Neural cell (in vitro differentiated cells): ENCODE results near the gene IQCH. TPM values are rescaled to one million over a fixed set of nuclear protein-coding genes. Genes with fewer than 3 reads are reported as not detected.

ENCODE experiments used
- H2AFZ ChIP-seq: fragments of 200-600, 300-800 bp; sonication (generic), shearing (Covaris generic); 2 replicates; pipeline ENCODE4 v1.6.0; 2014; ENCODE audit warnings: low read depth, mild to moderate bottlenecking, antibody characterized with exemption, low read length, moderate library complexity
- H3F3A ChIP-seq: fragments of 200-600 bp; shearing (Covaris generic); 2 replicates; pipeline ENCODE4 v1.6.1; 2016; ENCODE audit warnings: mild to moderate bottlenecking, moderate library complexity, mixed read lengths, antibody characterized with exemption, low read length; ENCODE audit not compliant: insufficient read depth, poor library complexity, severe bottlenecking
- H3K27ac ChIP-seq: fragments of 200-600, 300-800 bp; sonication (generic), shearing (Covaris generic); 2 replicates; pipeline ENCODE4 v1.5.1; 2014; ENCODE audit warnings: mild to moderate bottlenecking, low read length, moderate library complexity
- H3K27me3 ChIP-seq: fragments of 300-800, 200-600 bp; sonication (generic), shearing (Covaris generic); 2 replicates; pipeline ENCODE4 v1.6.0; 2014; ENCODE audit warnings: mild to moderate bottlenecking, low read depth, low read length, moderate library complexity; ENCODE audit not compliant: insufficient read depth
- H3K36me3 ChIP-seq: fragments of 300-800, 200-600 bp; sonication (generic), shearing (Covaris generic); 2 replicates; pipeline ENCODE4 v1.5.1; 2014; ENCODE audit warnings: mild to moderate bottlenecking, antibody characterized with exemption, low read length, moderate library complexity; ENCODE audit not compliant: insufficient read depth
- H3K4me2 ChIP-seq: fragments of 300-800, 200-600 bp; sonication (generic), shearing (Covaris generic); 2 replicates; pipeline ENCODE4 v1.6.0; 2014; ENCODE audit warnings: mild to moderate bottlenecking, low read length
- H3K4me3 ChIP-seq: fragments of 300-800, 200-600 bp; sonication (generic), shearing (Covaris generic); 2 replicates; pipeline ENCODE4 v1.5.1; 2014; ENCODE audit warnings: mild to moderate bottlenecking, low read length, moderate library complexity
- H3K79me2 ChIP-seq: fragments of 200-600 bp; shearing (Covaris generic); replicated peaks from 2 replicates; pipeline ENCODE4 v1.6.0; 2014; ENCODE audit warnings: mild to moderate bottlenecking, low read length, moderate library complexity; ENCODE audit not compliant: insufficient read depth
- H3K9ac ChIP-seq: fragments of 300-800, 200-600 bp; sonication (generic), shearing (Covaris generic); 2 replicates; pipeline ENCODE4 v1.6.1; 2016; ENCODE audit warnings: mild to moderate bottlenecking, low read length, mixed read lengths
- H3K9me2 ChIP-seq: fragments of 200-600 bp; shearing (Covaris generic); 2 replicates; pipeline ENCODE4 v1.6.1; 2016; ENCODE audit warnings: mild to moderate bottlenecking, low read length, mixed read lengths; ENCODE audit not compliant: insufficient read depth
- H3K9me3 ChIP-seq: fragments of 200-600, 300-800 bp; sonication (generic), shearing (Covaris generic); 2 replicates; pipeline ENCODE4 v1.6.1; 2016; ENCODE audit warnings: mild to moderate bottlenecking, mixed run types, low read length, moderate library complexity, mixed read lengths
- H4K20me1 ChIP-seq: fragments of 200-600 bp; shearing (Covaris generic); 2 replicates; pipeline ENCODE4 v1.6.1; 2016; ENCODE audit warnings: mild to moderate bottlenecking, mixed run types; ENCODE audit not compliant: insufficient read depth
- EP300 ChIP-seq: fragments of 450-650 bp; conservative IDR thresholded peaks from 2 replicates; pipeline ENCODE4 v1.6.1; 2014; ENCODE audit warnings: antibody characterized with exemption, mild to moderate bottlenecking, moderate library complexity; ENCODE audit not compliant: poor library complexity, severe bottlenecking
- EZH2 ChIP-seq: fragments of 200-600, 300-800 bp; shearing (Covaris generic), sonication (generic); IDR thresholded peaks from 2 replicates; pipeline ENCODE4 v1.6.1; 2014; ENCODE audit warnings: antibody characterized with exemption, low read length, borderline replicate concordance, mild to moderate bottlenecking; ENCODE audit not compliant: insufficient read depth, poor library complexity, severe bottlenecking
- MXI1 ChIP-seq: fragments of 450-650 bp; conservative IDR thresholded peaks from 2 replicates; pipeline ENCODE4 v1.6.1; 2014; ENCODE audit warnings: antibody characterized with exemption, mild to moderate bottlenecking; ENCODE audit not compliant: poor library complexity, severe bottlenecking
- POLR2AphosphoS5 ChIP-seq: IDR thresholded peaks from 2 replicates; pipeline ENCODE4 v1.6.1; 2012
- RAD21 ChIP-seq: fragments of 450-650 bp; conservative IDR thresholded peaks from 2 replicates; pipeline ENCODE4 v1.6.1; 2014; ENCODE audit warnings: antibody characterized with exemption, mild to moderate bottlenecking, moderate library complexity
- SMC3 ChIP-seq: fragments of 450-650 bp; conservative IDR thresholded peaks from 2 replicates; pipeline ENCODE4 v1.6.1; 2014; ENCODE audit warnings: antibody characterized with exemption, mild to moderate bottlenecking, moderate library complexity; ENCODE audit not compliant: poor library complexity
- TAF1 ChIP-seq: IDR thresholded peaks from 2 replicates; pipeline ENCODE4 v1.6.1; 2012; ENCODE audit warnings: low read depth
- polyA plus RNA-seq: library from polyadenylated mRNA; depleted of rRNA; stranded (reverse); fragments of >200 nt; gene quantifications from 2 replicates; pipeline ENCODE4 v1.2.3, GENCODE V29; 2014
- TF ChIP-seq, protein P1 (sequence below): fragments of 450-650 bp; IDR thresholded peaks from 2 replicates; pipeline ENCODE4 v1.5.1; 2014; ENCODE audit warnings: antibody characterized with exemption, mild to moderate bottlenecking, moderate library complexity; ENCODE audit not compliant: poor library complexity, severe bottlenecking
- TF ChIP-seq, protein P2 (sequence below): IDR thresholded peaks from 2 replicates; pipeline ENCODE4 v1.6.1; 2012; ENCODE audit warnings: borderline replicate concordance

IQCH gene
- polyA plus RNA-seq, 1 donor from 2014 or later = 2.8 TPM

DNA sequence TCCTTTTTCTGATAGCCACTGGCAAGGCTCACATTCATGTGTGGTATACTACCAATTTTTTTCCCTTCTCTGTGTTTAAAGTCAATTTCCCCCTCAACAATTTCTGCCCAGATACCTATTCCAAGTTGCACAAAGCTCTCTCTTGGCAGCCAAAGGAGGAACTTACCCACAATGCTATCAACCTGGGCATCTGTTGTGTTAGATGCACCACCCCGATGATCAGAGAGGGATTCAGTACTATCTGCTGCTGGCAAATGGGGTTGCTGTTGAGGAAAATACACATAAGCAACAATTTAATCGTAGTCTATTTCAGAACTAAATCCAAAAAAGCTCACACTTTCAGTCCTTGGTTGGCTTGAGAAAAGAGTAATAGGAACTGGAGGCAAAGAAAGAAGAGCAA, 46.2 kb upstream of the IQCH start:
- Histone ChIP-seq H3K79me2 (no peaks in the 10 kb centered on the region), H3K27me3 (no peaks in the 10 kb centered on the region), H3K9me3 (no peaks in the 10 kb centered on the region), H3K9ac (no peak overlapping the region), H3K27ac (no peak overlapping the region), H2AFZ (no peak overlapping the region), H3K9me2 (no peaks in the 10 kb centered on the region), H3K36me3 (peaks cover 5% of the 10 kb centered on the region), H3K4me3 (no peak overlapping the region), H3K4me2 (no peak overlapping the region), H3F3A (no peaks in the 10 kb centered on the region), H4K20me1 (no peaks in the 10 kb centered on the region)
- no peak for TF ChIP-seq EZH2

DNA sequence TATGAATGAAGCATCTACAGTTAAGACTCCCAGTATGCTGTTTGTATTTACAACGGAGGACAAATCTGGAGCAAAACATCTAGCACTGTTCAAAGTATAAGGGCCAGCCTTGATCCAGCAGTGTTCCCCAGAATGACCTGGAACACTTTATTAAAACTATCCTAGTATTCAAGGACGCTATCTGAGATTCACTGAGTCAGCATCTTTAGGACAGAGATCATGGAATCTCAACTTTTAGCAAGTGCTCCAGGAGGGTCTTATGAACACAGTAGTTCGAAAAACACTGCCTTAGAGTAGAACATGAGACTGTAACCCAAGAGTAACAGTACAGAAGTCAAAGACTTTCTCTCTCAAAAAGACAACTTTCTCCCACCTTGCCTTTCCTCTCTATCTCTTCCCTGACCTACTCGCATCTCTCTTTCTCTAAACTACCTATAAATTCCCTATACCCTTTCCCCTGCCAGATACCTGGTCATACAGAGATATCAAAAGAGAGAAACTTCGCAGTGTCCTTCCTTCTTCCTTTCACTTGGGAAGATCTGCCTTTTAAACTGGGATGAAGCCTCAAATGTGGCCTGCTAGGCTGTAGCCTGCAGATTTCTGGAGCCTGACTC, 43.9 kb upstream of the IQCH start:
- Histone ChIP-seq H3K36me3 (no peaks in the 10 kb centered on the region), H3K9me3 (no peaks in the 10 kb centered on the region), H4K20me1 (no peaks in the 10 kb centered on the region), H2AFZ (no peak overlapping the region), H3K27me3 (no peaks in the 10 kb centered on the region), H3K27ac (no peak overlapping the region), H3K9ac (no peak overlapping the region), H3F3A (no peaks in the 10 kb centered on the region), H3K4me2 (no peak overlapping the region), H3K79me2 (no peaks in the 10 kb centered on the region), H3K9me2 (no peaks in the 10 kb centered on the region), H3K4me3 (no peak overlapping the region)
- TF ChIP-seq MXI1 (no peak), POLR2AphosphoS5 (no peak), RAD21 (no peak), EP300 (no peak), SMC3 (no peak), EZH2 (no peak), TAF1 (no peak)
- TF ChIP-seq, protein P1, sequence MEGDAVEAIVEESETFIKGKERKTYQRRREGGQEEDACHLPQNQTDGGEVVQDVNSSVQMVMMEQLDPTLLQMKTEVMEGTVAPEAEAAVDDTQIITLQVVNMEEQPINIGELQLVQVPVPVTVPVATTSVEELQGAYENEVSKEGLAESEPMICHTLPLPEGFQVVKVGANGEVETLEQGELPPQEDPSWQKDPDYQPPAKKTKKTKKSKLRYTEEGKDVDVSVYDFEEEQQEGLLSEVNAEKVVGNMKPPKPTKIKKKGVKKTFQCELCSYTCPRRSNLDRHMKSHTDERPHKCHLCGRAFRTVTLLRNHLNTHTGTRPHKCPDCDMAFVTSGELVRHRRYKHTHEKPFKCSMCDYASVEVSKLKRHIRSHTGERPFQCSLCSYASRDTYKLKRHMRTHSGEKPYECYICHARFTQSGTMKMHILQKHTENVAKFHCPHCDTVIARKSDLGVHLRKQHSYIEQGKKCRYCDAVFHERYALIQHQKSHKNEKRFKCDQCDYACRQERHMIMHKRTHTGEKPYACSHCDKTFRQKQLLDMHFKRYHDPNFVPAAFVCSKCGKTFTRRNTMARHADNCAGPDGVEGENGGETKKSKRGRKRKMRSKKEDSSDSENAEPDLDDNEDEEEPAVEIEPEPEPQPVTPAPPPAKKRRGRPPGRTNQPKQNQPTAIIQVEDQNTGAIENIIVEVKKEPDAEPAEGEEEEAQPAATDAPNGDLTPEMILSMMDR = no peak
- TF ChIP-seq, protein P2, sequence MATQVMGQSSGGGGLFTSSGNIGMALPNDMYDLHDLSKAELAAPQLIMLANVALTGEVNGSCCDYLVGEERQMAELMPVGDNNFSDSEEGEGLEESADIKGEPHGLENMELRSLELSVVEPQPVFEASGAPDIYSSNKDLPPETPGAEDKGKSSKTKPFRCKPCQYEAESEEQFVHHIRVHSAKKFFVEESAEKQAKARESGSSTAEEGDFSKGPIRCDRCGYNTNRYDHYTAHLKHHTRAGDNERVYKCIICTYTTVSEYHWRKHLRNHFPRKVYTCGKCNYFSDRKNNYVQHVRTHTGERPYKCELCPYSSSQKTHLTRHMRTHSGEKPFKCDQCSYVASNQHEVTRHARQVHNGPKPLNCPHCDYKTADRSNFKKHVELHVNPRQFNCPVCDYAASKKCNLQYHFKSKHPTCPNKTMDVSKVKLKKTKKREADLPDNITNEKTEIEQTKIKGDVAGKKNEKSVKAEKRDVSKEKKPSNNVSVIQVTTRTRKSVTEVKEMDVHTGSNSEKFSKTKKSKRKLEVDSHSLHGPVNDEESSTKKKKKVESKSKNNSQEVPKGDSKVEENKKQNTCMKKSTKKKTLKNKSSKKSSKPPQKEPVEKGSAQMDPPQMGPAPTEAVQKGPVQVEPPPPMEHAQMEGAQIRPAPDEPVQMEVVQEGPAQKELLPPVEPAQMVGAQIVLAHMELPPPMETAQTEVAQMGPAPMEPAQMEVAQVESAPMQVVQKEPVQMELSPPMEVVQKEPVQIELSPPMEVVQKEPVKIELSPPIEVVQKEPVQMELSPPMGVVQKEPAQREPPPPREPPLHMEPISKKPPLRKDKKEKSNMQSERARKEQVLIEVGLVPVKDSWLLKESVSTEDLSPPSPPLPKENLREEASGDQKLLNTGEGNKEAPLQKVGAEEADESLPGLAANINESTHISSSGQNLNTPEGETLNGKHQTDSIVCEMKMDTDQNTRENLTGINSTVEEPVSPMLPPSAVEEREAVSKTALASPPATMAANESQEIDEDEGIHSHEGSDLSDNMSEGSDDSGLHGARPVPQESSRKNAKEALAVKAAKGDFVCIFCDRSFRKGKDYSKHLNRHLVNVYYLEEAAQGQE = no peak
